Parathyroid adenoma (tissue), 2 donors: ENCODE results near the gene CLASP2.

Source experiments
- H2AFZ ChIP-seq: fragments of 300-600 bp; sonication (generic); one replicate; pipeline ENCODE4 v1.7.0; 2017; ENCODE audit warnings: antibody characterized with exemption, mild to moderate bottlenecking
- H3K27ac ChIP-seq: fragments of 300-600 bp; sonication (generic); one replicate; pipeline ENCODE4 v1.7.0; 2017
- H3K27me3 ChIP-seq: fragments of 300-600 bp; sonication (generic); one replicate; pipeline ENCODE4 v1.7.0; 2017; ENCODE audit warnings: low read length; ENCODE audit not compliant: control insufficient read depth, insufficient read depth
- H3K36me3 ChIP-seq: fragments of 300-600 bp; sonication (generic); one replicate; pipeline ENCODE4 v1.7.0; 2017; ENCODE audit warnings: low read length; ENCODE audit not compliant: control insufficient read depth, insufficient read depth
- H3K4me1 ChIP-seq: fragments of 300-600 bp; sonication (generic); one replicate; pipeline ENCODE4 v1.7.0; 2017; ENCODE audit warnings: control low read depth
- H3K4me2 ChIP-seq: fragments of 300-600 bp; sonication (generic); one replicate; pipeline ENCODE4 v1.7.0; 2017; ENCODE audit warnings: low read length
- H3K4me3 ChIP-seq: fragments of 300-600 bp; sonication (generic); one replicate; pipeline ENCODE4 v1.7.0; 2017; ENCODE audit warnings: low read depth, low read length
- H3K79me2 ChIP-seq: fragments of 300-600 bp; sonication (generic); one replicate; pipeline ENCODE4 v1.7.0; 2017; ENCODE audit warnings: control low read depth
- H3K9ac ChIP-seq: fragments of 300-600 bp; sonication (generic); one replicate; pipeline ENCODE4 v1.7.0; 2017; ENCODE audit warnings: mild to moderate bottlenecking
- H3K9me3 ChIP-seq: fragments of 300-600 bp; sonication (generic); one replicate; pipeline ENCODE4 v1.7.0; 2017; ENCODE audit warnings: low read length; ENCODE audit not compliant: control insufficient read depth
- CTCF ChIP-seq: fragments of 300-600 bp; sonication (generic); IDR thresholded peaks from one replicate; pipeline ENCODE4 v1.7.0; 2017; ENCODE audit warnings: antibody characterized with exemption, mild to moderate bottlenecking
- donor health status: primary hyperparathyroidism.

Gene CLASP2

GRCh38 chr3:33513262-33513863 lies 204.7 kb downstream of the CLASP2 start:
- no peak for TF ChIP-seq CTCF

GRCh38 chr3:33505027-33505426 lies 213.0 kb downstream of the CLASP2 start:
- H3K9me3 ChIP-seq: no peaks in the 10 kb centered on the region
- no peaks in the 10 kb centered on the region for H3K27me3 ChIP-seq
- H3K4me3 ChIP-seq: no peak overlapping the region
- no peak overlapping the region for H2AFZ ChIP-seq
- H3K79me2 ChIP-seq: no peaks in the 10 kb centered on the region
- no peak overlapping the region for H3K4me2 ChIP-seq
- no peaks in the 10 kb centered on the region for H3K4me1 ChIP-seq
- no peak overlapping the region for H3K9ac ChIP-seq
- no peaks in the 10 kb centered on the region for H3K36me3 ChIP-seq
- no peak overlapping the region for H3K27ac ChIP-seq
- no peak for TF ChIP-seq CTCF

More at GRCh38 chr3:33513262-33513863, 204.7 kb downstream of the CLASP2 start:
- peaks cover 4% of the 10 kb centered on the region for H3K4me1 ChIP-seq
- no peaks in the 10 kb centered on the region for H3K9me3 ChIP-seq
- H3K4me2 ChIP-seq: no peak overlapping the region
- no peak overlapping the region for H3K4me3 ChIP-seq
- no peak overlapping the region for H3K27ac ChIP-seq
- no peaks in the 10 kb centered on the region for H3K79me2 ChIP-seq
- no peaks in the 10 kb centered on the region for H3K36me3 ChIP-seq
- no peaks in the 10 kb centered on the region for H3K27me3 ChIP-seq
- H3K9ac ChIP-seq: no peak overlapping the region
- H2AFZ ChIP-seq: no peak overlapping the region

GRCh38 chr3:33496449-33496848 lies 221.6 kb downstream of the CLASP2 start:
- Histone ChIP-seq H3K9ac (no peak overlapping the region), H3K4me1 (no peaks in the 10 kb centered on the region), H3K79me2 (no peaks in the 10 kb centered on the region), H2AFZ (no peak overlapping the region), H3K9me3 (no peaks in the 10 kb centered on the region), H3K36me3 (no peaks in the 10 kb centered on the region), H3K4me2 (no peak overlapping the region), H3K4me3 (no peak overlapping the region), H3K27ac (no peak overlapping the region), H3K27me3 (no peaks in the 10 kb centered on the region)
- TF ChIP-seq CTCF: no peak

GRCh38 chr3:33491721-33492120 lies 226.3 kb downstream of the CLASP2 start:
- Histone ChIP-seq H3K36me3 (no peaks in the 10 kb centered on the region), H3K4me3 (no peak overlapping the region), H3K27me3 (no peaks in the 10 kb centered on the region), H3K27ac (no peak overlapping the region), H3K4me1 (no peaks in the 10 kb centered on the region), H3K9ac (no peak overlapping the region), H3K79me2 (no peaks in the 10 kb centered on the region), H2AFZ (no peak overlapping the region), H3K4me2 (no peak overlapping the region), H3K9me3 (no peaks in the 10 kb centered on the region)
- TF ChIP-seq CTCF: no peak

GRCh38 chr3:33490641-33491241 lies 227.3 kb downstream of the CLASP2 start:
- H3K4me3 ChIP-seq: no peak overlapping the region
- no peak for TF ChIP-seq CTCF
- no peaks in the 10 kb centered on the region for H3K79me2 ChIP-seq
- H3K36me3 ChIP-seq: no peaks in the 10 kb centered on the region
- no peaks in the 10 kb centered on the region for H3K27me3 ChIP-seq
- no peak overlapping the region for H3K9ac ChIP-seq
- no peaks in the 10 kb centered on the region for H3K9me3 ChIP-seq
- no peaks in the 10 kb centered on the region for H3K4me1 ChIP-seq
- no peak overlapping the region for H2AFZ ChIP-seq
- no peak overlapping the region for H3K27ac ChIP-seq
- no peak overlapping the region for H3K4me2 ChIP-seq
